ENCODE results near the gene LIG3.
"Not testable (repeated sequence)": the region's sequence is repeated elsewhere in the genome, so short reads cannot be mapped to it uniquely, and the experiment has no call there.

The LIG3 gene

GRCh38 chr17:35041390-35041789 lies 61.1 kb downstream of the LIG3 start:
- DNase-seq (ENCODE audit: low read depth in 2 of 2), result no peak

GRCh38 chr17:35044181-35044580 lies 63.9 kb downstream of the LIG3 start:
- DNase-seq (ENCODE audit: low read depth in 2 of 2), result no peak

- DNase-seq (ENCODE audit: low read depth in 2 of 2), result not testable (repeated sequence)
Observed at GRCh38 chr17:35045458-35045979, 65.2 kb downstream of the LIG3 start.

- DNase-seq (ENCODE audit: low read depth in 2 of 2), result no peak
Observed at GRCh38 chr17:35046245-35046644, 65.9 kb downstream of the LIG3 start.

- peak; percentile 19 to 38 for DNase-seq (ENCODE audit: low read depth in 2 of 2)
Observed at GRCh38 chr17:35046740-35047283, 66.5 kb downstream of the LIG3 start.

GRCh38 chr17:35048685-35049379 lies 68.5 kb downstream of the LIG3 start:
- DNase-seq (ENCODE audit: low read depth in 2 of 2), result no peak

- no peak for DNase-seq (ENCODE audit: low read depth in 2 of 2)
Observed at GRCh38 chr17:35050170-35050569, 69.9 kb downstream of the LIG3 start.

- DNase-seq (ENCODE audit: low read depth in 2 of 2), result no peak
Observed at GRCh38 chr17:35051183-35051578, 70.9 kb downstream of the LIG3 start.

GRCh38 chr17:35051579-35052240 lies 71.4 kb downstream of the LIG3 start:
- DNase-seq (ENCODE audit: low read depth in 2 of 2), result no peak

GRCh38 chr17:35052241-35052610 lies 71.9 kb downstream of the LIG3 start:
- DNase-seq (ENCODE audit: low read depth in 2 of 2), result no peak

GRCh38 chr17:35052780-35053179 lies 72.5 kb downstream of the LIG3 start:
- no peak for DNase-seq (ENCODE audit: low read depth in 2 of 2)

GRCh38 chr17:35053204-35053603 lies 72.9 kb downstream of the LIG3 start:
- no peak for DNase-seq (ENCODE audit: low read depth in 2 of 2)

GRCh38 chr17:35056013-35056412 lies 75.7 kb downstream of the LIG3 start:
- no peak for DNase-seq (ENCODE audit: low read depth in 2 of 2)

GRCh38 chr17:35057332-35057915 lies 77.1 kb downstream of the LIG3 start:
- no peak for DNase-seq (ENCODE audit: low read depth in 2 of 2)
